HG03060 (cell line): ENCODE results near the gene LARP6.
"Not testable (repeated sequence)": the region's sequence is repeated elsewhere in the genome, so short reads cannot be mapped to it uniquely, and the experiment has no call there.

Source experiments
- ATAC-seq: cut with Tn5 transposase; IDR thresholded peaks from one replicate; pipeline ENCODE4 v1.9.1; 2021; ENCODE audit warnings: low read depth, moderate number of reproducible peaks; ENCODE audit not compliant: unreplicated experiment

LARP6 gene

DNA sequence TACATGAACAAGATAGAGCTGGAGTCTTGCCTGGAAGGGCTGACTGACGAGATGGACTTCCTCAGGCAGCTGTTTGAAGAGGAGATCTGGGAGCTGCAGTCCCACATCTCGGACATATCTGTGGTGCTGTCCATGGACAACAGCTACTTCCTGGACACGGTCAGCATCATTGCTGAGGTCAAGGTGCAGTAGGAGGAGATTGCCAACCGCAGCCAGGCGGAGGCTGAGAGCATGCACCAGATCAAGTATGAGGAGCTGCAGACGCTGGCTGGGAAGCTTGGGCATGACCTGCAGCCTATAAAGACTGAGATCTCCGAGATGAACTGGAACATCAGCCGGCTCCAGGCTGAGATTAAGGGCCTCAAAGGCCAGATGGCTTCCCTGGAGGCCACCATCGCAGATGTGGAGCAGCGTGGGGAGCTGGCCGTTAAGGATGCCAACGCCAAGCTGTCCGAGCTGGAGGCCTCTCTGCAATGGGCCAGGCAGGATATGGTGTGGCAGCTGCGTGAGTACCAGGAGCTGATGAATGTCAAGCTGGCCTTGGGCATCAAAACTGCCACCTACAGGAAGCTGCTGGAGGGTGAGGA, 5.5 kb upstream of the LARP6 start:
- no peak for ATAC-seq

DNA sequence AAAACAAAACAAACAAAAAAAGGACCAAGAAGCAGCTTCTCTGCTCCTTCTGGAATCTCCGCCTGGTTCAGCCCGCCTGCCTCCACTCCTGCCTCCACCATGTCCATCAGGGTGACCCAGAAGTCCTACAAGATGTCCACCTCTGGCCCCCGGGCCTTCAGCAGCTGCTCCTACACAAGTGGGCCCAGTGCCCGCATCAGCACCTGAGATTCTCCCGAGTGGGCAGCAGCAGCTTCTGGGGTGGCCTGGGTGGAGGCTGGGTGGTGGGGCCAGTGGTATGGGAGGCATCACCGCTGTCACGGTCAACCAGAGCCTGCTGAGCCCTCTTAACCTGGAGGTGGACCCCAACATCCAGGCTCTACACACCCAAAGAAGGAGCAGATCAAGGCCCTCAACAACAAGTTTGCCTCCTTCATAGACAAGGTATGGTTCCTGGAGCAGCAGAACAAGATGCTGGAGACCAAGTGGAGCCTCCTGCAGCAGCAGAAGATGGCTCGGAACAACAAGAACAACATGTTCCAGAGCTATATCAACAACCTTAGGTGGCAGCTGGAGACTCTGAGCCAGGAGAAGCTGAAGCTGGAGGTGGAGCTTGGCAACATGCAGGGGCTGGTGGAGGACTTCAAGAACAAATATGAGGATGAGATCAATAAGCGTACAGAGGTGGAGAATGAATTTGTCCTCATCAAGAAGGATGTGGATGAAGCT, 4.8 kb upstream of the LARP6 start:
- ATAC-seq: not testable (repeated sequence)

DNA sequence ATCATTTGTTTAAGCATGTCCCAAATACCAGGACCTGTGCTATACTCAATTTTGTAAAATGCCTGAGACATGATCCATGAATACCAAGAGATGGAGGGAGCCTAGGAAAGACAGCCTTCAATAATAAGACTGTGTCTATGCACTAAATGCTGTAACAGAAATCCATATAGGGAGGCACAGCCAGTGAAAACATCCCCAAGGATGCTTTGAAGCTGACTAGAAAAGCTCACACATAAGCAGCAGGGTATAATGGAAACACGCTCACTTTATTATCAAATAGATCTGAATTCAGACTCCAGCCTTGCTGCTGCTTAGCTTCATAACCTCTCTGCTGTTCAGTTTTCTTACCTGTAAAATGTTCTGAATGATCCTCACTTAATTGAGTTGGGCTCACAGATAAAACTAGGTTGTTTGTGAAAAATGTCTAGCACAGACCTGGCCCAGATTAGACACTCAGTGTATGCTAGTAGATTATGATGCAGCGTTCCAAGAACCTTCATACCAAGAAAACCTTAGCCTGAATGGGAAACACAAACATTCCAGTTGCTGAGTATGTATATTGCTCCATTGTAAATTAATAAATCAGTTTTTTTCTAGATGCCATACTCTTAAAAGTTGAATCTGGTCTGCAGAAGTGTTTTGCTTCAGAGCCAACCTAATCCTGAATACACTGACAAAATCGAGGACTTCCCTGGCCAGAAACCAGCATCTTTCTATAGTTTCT, 3.8 kb upstream of the LARP6 start:
- no peak for ATAC-seq

GRCh38 chr15:70856884-70857561, 3.1 kb upstream of the LARP6 start:
- no peak for ATAC-seq

- no peak for ATAC-seq
Observed at GRCh38 chr15:70856177-70856883, 2.4 kb upstream of the LARP6 start.

GRCh38 chr15:70855764-70856163, 1.8 kb upstream of the LARP6 start:
- ATAC-seq: no peak

DNA sequence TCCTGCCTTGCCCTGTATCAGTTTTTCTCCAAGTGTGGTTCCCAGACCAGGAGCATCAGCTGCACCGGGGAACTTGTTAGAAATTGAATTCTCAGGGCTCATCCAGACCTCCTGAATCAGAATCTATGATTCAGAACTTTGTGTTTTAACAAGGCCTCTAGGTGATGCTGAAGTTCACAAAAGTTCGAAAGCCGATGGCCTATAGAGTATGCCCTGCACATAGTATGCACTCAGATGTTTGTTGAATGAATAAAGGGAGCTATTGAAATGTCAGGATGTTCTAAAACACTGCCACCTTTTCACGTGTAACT, 664 bp upstream of the LARP6 start:
- ATAC-seq: no peak

DNA sequence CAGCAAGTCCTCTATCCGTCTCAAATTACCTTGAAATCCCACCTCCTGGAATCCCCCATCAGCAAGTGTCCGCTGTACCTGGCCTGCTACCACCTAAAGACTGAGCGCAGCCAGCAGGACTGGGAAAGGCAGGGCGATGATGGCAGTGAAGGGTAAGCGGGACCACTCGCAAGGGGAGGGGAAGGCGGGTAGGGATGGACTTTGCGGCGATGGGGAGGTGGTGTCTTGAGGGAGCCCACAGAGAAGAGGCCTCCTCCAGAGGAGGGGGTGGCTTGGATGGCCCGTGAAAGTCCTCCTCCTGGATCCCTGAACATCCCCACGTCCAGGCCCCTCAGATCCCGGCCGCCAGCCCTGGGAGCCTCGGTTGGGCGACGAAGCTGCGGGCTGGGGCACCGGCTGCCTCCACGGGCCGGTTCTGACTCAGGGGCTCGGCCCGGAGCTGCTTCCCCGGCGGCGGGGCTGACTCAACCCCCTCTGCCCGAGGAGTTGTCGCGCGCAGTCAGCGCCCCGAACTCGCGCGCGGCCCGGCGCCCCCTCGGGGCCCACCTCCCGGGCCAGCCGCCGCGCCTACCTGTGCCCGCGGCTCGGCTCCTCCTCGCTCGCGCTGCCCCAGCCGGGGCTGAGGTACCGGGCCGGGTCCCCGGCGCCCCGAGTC, 512 bp downstream of the LARP6 start:
- ATAC-seq: no peak

DNA sequence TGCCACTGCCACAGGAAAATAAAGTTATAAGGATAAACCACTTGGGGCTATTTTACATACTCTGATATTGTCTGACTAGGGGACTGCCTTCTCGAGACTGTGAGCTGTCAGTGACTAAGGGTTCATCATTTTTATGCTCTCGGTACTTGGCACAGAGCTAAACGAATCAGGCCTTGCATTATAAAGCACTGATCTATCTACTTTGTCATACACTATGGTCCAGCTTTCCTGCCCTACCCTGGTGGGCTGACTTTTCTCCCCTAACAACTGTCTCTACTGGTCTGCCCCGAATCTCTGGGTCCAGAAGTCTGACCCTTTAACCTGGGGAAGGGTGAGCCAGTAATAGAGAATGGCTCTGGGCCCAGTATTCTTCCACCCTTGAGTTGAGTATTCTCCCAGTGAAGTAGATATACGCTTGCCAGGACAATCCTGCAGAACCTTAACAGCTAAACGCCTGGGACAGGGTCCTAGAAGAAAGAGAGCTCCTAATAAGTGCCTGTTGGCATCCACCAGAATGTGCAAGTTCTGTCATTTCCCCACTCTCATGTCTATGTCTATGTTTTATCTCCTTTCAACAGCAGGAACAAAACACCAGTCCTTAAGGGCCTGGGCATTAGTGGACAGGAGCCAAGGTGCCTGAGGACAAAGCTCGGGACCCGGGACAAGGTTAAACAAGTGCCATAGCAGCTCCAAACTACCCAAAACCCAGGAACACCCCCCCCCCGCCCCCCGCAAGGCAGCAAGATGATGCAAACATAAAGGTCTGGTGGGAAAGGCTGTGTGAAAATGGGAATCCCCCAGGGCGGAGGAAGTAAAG, 1.2 kb downstream of the LARP6 start:
- ATAC-seq: no peak

DNA sequence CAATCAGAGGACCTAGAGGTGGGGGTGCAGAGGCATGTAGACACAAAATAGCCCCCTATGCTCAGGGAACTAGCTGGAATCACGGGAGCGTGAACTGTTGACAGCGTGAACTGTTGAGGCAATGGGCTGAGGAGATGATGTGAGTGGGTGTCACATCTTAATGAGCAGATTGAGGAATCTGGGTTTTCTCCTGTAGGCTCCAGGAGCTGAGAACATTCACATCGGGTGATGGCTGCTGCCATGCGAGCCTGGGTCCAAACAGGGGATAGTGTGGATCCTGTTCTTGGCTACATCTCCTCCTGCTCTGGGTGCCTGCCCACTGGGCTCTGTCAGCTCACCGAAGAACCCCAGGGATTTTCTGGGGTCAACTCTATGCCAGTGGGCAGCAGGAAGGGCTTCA, 2.1 kb downstream of the LARP6 start:
- no peak for ATAC-seq

- no peak for ATAC-seq
Observed at GRCh38 chr15:70845602-70846360, 8.2 kb downstream of the LARP6 start.

- ATAC-seq: no peak
Observed at GRCh38 chr15:70837476-70837875, 16.5 kb downstream of the LARP6 start.

DNA sequence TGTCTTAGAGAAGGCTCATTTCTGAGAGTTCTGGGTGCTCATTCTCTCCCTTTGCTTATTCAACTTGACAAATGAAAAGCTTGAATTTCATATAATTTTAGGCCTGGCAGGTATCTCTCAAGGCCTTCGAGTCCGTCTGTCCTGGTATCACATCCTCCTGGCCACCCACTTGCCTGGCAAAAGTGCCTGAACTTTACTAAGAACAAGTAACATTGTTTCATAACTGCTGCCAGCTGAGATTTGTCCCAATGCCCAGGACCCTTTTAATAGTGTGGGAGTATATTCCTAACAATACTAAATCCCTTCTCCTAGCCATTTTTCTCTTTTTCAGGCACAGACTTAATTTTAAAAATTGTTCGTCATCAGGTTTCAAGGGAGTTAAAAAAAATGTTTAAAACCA, 18.1 kb downstream of the LARP6 start:
- ATAC-seq: no peak

DNA sequence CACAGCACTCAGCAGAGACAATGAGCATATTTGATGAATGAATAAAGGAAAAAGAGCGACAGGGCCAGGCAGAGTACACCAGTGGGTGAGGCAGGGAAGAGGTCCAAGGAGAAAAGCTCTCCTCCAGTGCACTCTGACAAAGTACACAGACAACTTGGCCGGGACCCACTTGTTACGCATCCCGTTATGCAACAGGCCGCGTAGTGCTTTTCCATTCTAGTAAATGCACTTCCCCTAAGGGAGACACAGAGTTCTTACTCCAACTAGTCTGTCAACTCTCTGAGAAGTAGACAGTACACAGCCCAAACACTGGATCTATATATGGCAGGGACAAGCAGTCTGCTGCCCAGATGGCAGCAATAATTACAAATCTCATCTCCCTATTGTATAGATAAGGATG, 18.5 kb downstream of the LARP6 start:
- ATAC-seq: no peak

DNA sequence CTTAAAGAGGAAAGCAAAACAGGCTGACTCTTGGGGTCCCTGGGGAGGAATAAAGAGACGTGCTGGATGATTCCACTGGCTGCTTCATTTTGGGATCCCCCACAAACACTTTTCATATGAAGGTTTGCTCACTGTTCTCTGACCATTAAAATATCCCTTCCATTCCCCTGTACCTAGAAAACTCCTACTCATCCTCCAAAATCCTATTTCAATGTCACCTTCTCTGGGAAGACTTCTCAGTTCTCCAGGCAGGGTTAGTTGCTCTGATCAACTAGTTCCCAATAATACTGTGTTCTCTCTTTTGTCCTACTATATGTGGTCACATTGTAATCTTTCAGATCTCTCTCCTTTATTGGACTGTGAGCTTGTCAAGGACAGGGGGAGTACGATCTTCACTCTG, 19.0 kb downstream of the LARP6 start:
- ATAC-seq: no peak

- no peak for ATAC-seq
Observed at GRCh38 chr15:70833861-70834765, 19.8 kb downstream of the LARP6 start.

DNA sequence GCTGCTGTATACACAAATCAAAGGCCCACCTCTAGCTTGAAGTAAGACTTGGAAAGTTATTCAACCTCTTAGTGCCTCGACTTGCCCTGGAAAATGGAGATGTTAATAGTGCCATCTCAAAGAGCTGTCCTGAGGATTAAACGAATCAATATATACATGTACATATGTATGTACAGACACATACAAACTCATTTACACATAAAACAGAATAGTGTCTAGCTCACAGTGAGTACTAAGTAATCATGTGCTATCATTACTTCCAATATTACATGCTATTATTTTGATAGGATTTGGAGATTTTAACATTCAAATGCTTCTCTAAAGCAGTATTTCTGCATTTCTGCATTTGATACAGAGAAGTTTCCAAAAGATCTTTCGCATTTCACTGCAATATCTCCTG, 20.5 kb downstream of the LARP6 start:
- no peak for ATAC-seq

- no peak for ATAC-seq
Observed at GRCh38 chr15:70832176-70832575, 21.8 kb downstream of the LARP6 start.
